ENCODE data around the gene ACSL6. TPM values are rescaled to one million over a fixed set of nuclear protein-coding genes. Genes with fewer than 3 reads are reported as not detected.

The ACSL6 gene
- total and polyA plus RNA-seq, 2 donors (not counting 1 experiment from before 2014, with no cell fraction given) = 0.03 to 0.62 TPM

DNA sequence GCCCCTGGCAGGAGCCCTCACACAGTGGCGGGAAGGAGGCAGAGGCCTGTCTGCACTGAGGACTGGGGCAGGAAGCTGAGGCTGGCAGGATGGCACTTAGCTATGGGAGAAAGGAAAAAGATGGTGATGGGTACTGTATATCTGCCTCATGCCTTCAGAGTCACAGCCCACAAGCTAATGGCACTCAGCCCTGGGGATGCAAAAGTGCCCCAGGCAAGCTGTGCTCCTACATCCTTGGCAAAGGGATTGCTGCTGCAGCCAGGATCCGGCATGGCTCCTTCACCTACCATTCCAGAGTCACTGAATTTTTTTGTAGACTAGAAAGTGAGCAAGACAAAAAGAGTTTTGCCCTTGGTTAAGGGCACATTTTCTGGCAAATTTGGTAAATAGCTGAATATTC is 8.7 kb downstream of the ACSL6 start:
- Histone ChIP-seq H3K9me3 (ENCODE audit: control extremely low read depth in 1 of 3, control insufficient read depth in 2 of 3, insufficient read depth in 1 of 3, low read length in 2 of 3) (no peaks in the 10 kb centered on the region), H2AFZ (ENCODE audit: insufficient read depth, low read depth, low read length, poor library complexity, severe bottlenecking) (no peak overlapping the region), H3K9ac (ENCODE audit: low read length) (no peak overlapping the region), H3K4me3 (ENCODE audit: control extremely low read depth in 1 of 5, extremely low read depth in 1 of 5, insufficient read depth in 1 of 5, low read depth in 2 of 5, low read length in 4 of 5) (no peak overlapping the region), H3K79me2 (ENCODE audit: control insufficient read depth, insufficient read depth, low read length) (no peaks in the 10 kb centered on the region), H3K27ac (ENCODE audit: low read length in 2 of 2) (no peak overlapping the region), H3K27me3 (replicated peaks in 1 of 4; ENCODE audit: control extremely low read depth in 1 of 4, control insufficient read depth in 3 of 4, insufficient read depth in 4 of 4, low read length in 3 of 4) (no peaks in the 10 kb centered on the region), H3K36me3 (replicated peaks in 1 of 2; ENCODE audit: control extremely low read depth in 1 of 2, control insufficient read depth in 1 of 2, extremely low read depth in 1 of 2, insufficient read depth in 2 of 2, low read length in 1 of 2) (no peaks in the 10 kb centered on the region), H3K4me1 (ENCODE audit: control insufficient read depth in 2 of 2, insufficient read depth in 2 of 2, low read length in 2 of 2) (no peaks in the 10 kb centered on the region), H4K20me1 (ENCODE audit: control insufficient read depth, insufficient read depth, low read length, poor library complexity, severe bottlenecking) (no peaks in the 10 kb centered on the region), H3K4me2 (replicated peaks; ENCODE audit: low read depth, low read length, poor library complexity, severe bottlenecking) (no peak overlapping the region)
- Mint-ChIP-seq H3K4me3 (no peak overlapping the region), H3K27me3 (peaks cover 16% of the 10 kb centered on the region), H3K4me1 (no peaks in the 10 kb centered on the region), H3K27ac (no peak overlapping the region), H3K9me3 (ENCODE audit: insufficient read depth) (no peaks in the 10 kb centered on the region)
- intact Hi-C loops (cut with micrococcal nuclease) = no loop called here
- TF ChIP-seq EZH2 (IDR thresholded peaks at IDR 0.05; ENCODE audit: borderline replicate concordance, insufficient read depth, low read depth, low read length, poor library complexity, severe bottlenecking) = no peak
- TF ChIP-seq CTCF (IDR thresholded peaks at IDR 0.05) = no peak
- ChIA-PET CTCF (interaction anchor here (0.5 to 5.5 kb wide), 2 partner anchors 254 to 413 kb away, joined by 3 to 29 read pairs; no protein-coding TSS in a partner anchor), POLR2A (no interaction called here)
- 69% methylated on average over 1 of the region's 2 CpGs for WGBS (ENCODE audit: insufficient coverage)
- DNase-seq (no peak), ATAC-seq (ENCODE audit: low read depth) (no peak)

GRCh38 chr5:132001647-132002561 is 9.6 kb downstream of the ACSL6 start:
- DNase-seq (no peak), ATAC-seq (ENCODE audit: low read depth) (no peak)
- Histone ChIP-seq H3K4me3 (ENCODE audit: control extremely low read depth in 1 of 5, extremely low read depth in 1 of 5, insufficient read depth in 1 of 5, low read depth in 2 of 5, low read length in 4 of 5) (no peak overlapping the region), H3K9ac (ENCODE audit: low read length) (no peak overlapping the region), H3K36me3 (replicated peaks in 1 of 2; ENCODE audit: control extremely low read depth in 1 of 2, control insufficient read depth in 1 of 2, extremely low read depth in 1 of 2, insufficient read depth in 2 of 2, low read length in 1 of 2) (no peaks in the 10 kb centered on the region), H2AFZ (ENCODE audit: insufficient read depth, low read depth, low read length, poor library complexity, severe bottlenecking) (no peak overlapping the region), H3K9me3 (ENCODE audit: control extremely low read depth in 1 of 3, control insufficient read depth in 2 of 3, insufficient read depth in 1 of 3, low read length in 2 of 3) (no peaks in the 10 kb centered on the region), H3K4me1 (ENCODE audit: control insufficient read depth in 2 of 2, insufficient read depth in 2 of 2, low read length in 2 of 2) (no peaks in the 10 kb centered on the region), H3K4me2 (replicated peaks; ENCODE audit: low read depth, low read length, poor library complexity, severe bottlenecking) (no peak overlapping the region), H3K79me2 (ENCODE audit: control insufficient read depth, insufficient read depth, low read length) (no peaks in the 10 kb centered on the region), H4K20me1 (ENCODE audit: control insufficient read depth, insufficient read depth, low read length, poor library complexity, severe bottlenecking) (no peaks in the 10 kb centered on the region), H3K27ac (ENCODE audit: low read length in 2 of 2) (no peak overlapping the region), H3K27me3 (replicated peaks in 1 of 4; ENCODE audit: control extremely low read depth in 1 of 4, control insufficient read depth in 3 of 4, insufficient read depth in 4 of 4, low read length in 3 of 4) (no peaks in the 10 kb centered on the region)
- 88% methylated on average over 11 of the region's 11 CpGs for WGBS (ENCODE audit: insufficient coverage)
- ChIA-PET CTCF (interaction anchor here (0.5 to 5.5 kb wide), 2 partner anchors 253 to 413 kb away, joined by 3 to 29 read pairs; no protein-coding TSS in a partner anchor), POLR2A (no interaction called here)
- intact Hi-C loops (cut with micrococcal nuclease) = no loop called here
- H3K27me3 Mint-ChIP-seq = peaks cover 16% of the 10 kb centered on the region
- H3K9me3 Mint-ChIP-seq (ENCODE audit: insufficient read depth) = no peaks in the 10 kb centered on the region
- TF ChIP-seq CTCF (IDR thresholded peaks at IDR 0.05) = no peak
- no peak for TF ChIP-seq EZH2 (IDR thresholded peaks at IDR 0.05; ENCODE audit: borderline replicate concordance, insufficient read depth, low read depth, low read length, poor library complexity, severe bottlenecking)
- H3K4me1 Mint-ChIP-seq = no peaks in the 10 kb centered on the region
- H3K27ac Mint-ChIP-seq = no peak overlapping the region
- no peak overlapping the region for H3K4me3 Mint-ChIP-seq
